Right lobe of liver (tissue), 6 donors: ENCODE measurements around the gene ADH1B. TPM values are rescaled to one million over a fixed set of nuclear protein-coding genes. Genes with fewer than 3 reads are reported as not detected.
"Not testable (repeated sequence)": the region's sequence is repeated elsewhere in the genome, so short reads cannot be mapped to it uniquely, and the experiment has no call there.

Experiments
- ATAC-seq, 4 donors: fragments of 200-7000 bp; cut with Tn5 transposase; one replicate each; pipeline ENCODE4 v1.9.1; 2020; ENCODE audit warnings: mild to moderate bottlenecking in 4 of 4, moderate library complexity in 4 of 4
- DNase-seq, 3 donors: peaks; one replicate each; pipeline ENCODE4 v3.0.0-alpha.2; 2020
- H3K27ac ChIP-seq, 3 donors: fragments of 200-600 bp; one replicate each; pipeline ENCODE4 v1.8.0; 2022
- H3K27me3 ChIP-seq, 2 donors: fragments of 200-600 bp; one replicate each; pipeline ENCODE4 v1.8.0; 2022
- H3K36me3 ChIP-seq, 4 donors: fragments of 200-600 bp; sonication (generic) in 1 of 4; one replicate each; pipeline versions ENCODE4 v1.5.1 to v1.8.0; 2017 to 2022; ENCODE audit warnings: control low read depth in 1 of 4
- H3K4me1 ChIP-seq, 4 donors: fragments of 200-600 bp; sonication (generic) in 1 of 4; one replicate each; pipeline versions ENCODE4 v1.5.1 to v1.8.0; 2017 to 2022; ENCODE audit warnings: control low read depth in 1 of 4
- H3K4me3 ChIP-seq, 3 donors: fragments of 200-600 bp; one replicate each; pipeline ENCODE4 v1.8.0; 2022
- H3K9me3 ChIP-seq, 4 donors: fragments of 200-600 bp; sonication (generic) in 1 of 4; one replicate each; pipeline versions ENCODE4 v1.5.1 to v1.8.0; 2017 to 2022; ENCODE audit warnings: control low read depth in 1 of 4
- CTCF ChIP-seq, 4 donors: fragments of 200-600 bp in 3 of 4; fragments of 450-650 bp in 1 of 4; IDR thresholded peaks; one replicate each; pipeline versions ENCODE4 v1.5.1 to v1.8.0; 2016 to 2022; ENCODE audit warnings: antibody characterized with exemption in 4 of 4, mild to moderate bottlenecking in 2 of 4
- POLR2A ChIP-seq: fragments of 450-650 bp; IDR thresholded peaks from one replicate; pipeline ENCODE4 v1.6.1; 2017; ENCODE audit warnings: antibody characterized with exemption, mild to moderate bottlenecking
- WGBS: methylation state at CpG from one replicate; pipeline ENCODE4 v1.1.6; 2018; ENCODE audit warnings: low coverage, low lambda C conversion rate; ENCODE audit not compliant: insufficient coverage; ENCODE audit errors: missing lambda C conversion rate; 5-methylcytosine and 5-hydroxymethylcytosine counted together
- intact Hi-C, 2 donors: fragments of 100-400 bp; cut with DNase I; formaldehyde crosslinking; loops; one replicate each; pipeline versions ENCODE4 v1.11.2 to v1.14.1; 2022
- total RNA-seq, 6 experiments: library from RNA; depleted of rRNA in 2 of 6; stranded (reverse); fragments of >200 nt in 2 of 6; fragmentation: NEBNext Ultra II Directional in 3 of 6; extraction: Animal tissue kit (Norgen Biotek cat#: 25700) in 3 of 6; gene quantifications; one replicate each; pipeline versions ENCODE4 v1.1.0 to v1.2.4, GENCODE V29; 2016 to 2023
- donor health status: DM: no; HTN: yes; CAD: no.
- donor health status: DM: no; HTN: no; CAD: no.
- donor health status: DM: no; HTN: no; CAD: no.
- donor health status: DM: no; HTN: yes; CAD: no.
- donor health status: DM: no; HTN: yes; CAD: no.

The ADH1B gene
- total RNA-seq, 6 experiments from 2014 or later = 531 to 4,444 (median 1,842) TPM

GRCh38 chr4:99352602-99353537 is 31.7 kb upstream of the ADH1B start, which contains the start of gene ADH1C:
TSS of gene ADH1C (minus strand) at chr4:99352746. CDS start at chr4:99352675, 71 bp downstream.
- 22% methylated on average over 10 of the region's 10 CpGs for WGBS
- H3K9me3 ChIP-seq = no peaks in the 10 kb centered on the region
- TF ChIP-seq CTCF (IDR thresholded peaks at IDR 0.05) (no peak), POLR2A (peak; percentile 69)
- intact Hi-C loops = no loop called here
- peak within 1 kb of the TSS in 2 of 3 donors; percentile 73 to 74 for H3K27ac ChIP-seq
- peak within 1 kb of the TSS; percentile 10 to 59 (median 45) for H3K4me3 ChIP-seq
- H3K36me3 ChIP-seq = peaks cover 0 to 19% (median 0%) of the 10 kb centered on the region in 4 donors
- DNase-seq (peak in 1 of 3 donors; percentile 47), ATAC-seq (peak; percentile 58 to 78 (median 72))
- H3K27me3 ChIP-seq = no peaks in the 10 kb centered on the region
- peaks cover 0 to 18% (median 0%) of the 10 kb centered on the region in 4 donors for H3K4me1 ChIP-seq

GRCh38 chr4:99351487-99351886 is 30.3 kb upstream of the ADH1B start:
- TF ChIP-seq CTCF (IDR thresholded peaks at IDR 0.05) (no peak), POLR2A (no peak)
- DNase-seq (no peak), ATAC-seq (peak in 3 of 4 donors; percentile 34 to 53 (median 46))
- peak overlapping the region in 2 of 3 donors; percentile 73 to 74 for H3K27ac ChIP-seq
- intact Hi-C loops = no loop called here
- peaks cover 0 to 18% (median 0%) of the 10 kb centered on the region in 4 donors for H3K4me1 ChIP-seq
- H3K9me3 ChIP-seq = no peaks in the 10 kb centered on the region
- peaks cover 0 to 33% (median 3%) of the 10 kb centered on the region in 4 donors for H3K36me3 ChIP-seq
- H3K27me3 ChIP-seq = no peaks in the 10 kb centered on the region
- 30% methylated on average over 2 of the region's 2 CpGs for WGBS
- peak overlapping the region; percentile 10 to 59 (median 45) for H3K4me3 ChIP-seq

- Histone ChIP-seq H3K4me1 (peaks cover 0 to 15% (median 0%) of the 10 kb centered on the region in 4 donors), H3K27ac (peak overlapping the region in 2 of 3 donors; percentile 73 to 74), H3K9me3 (no peaks in the 10 kb centered on the region), H3K36me3 (peaks cover 0 to 54% (median 14%) of the 10 kb centered on the region in 4 donors), H3K4me3 (peak overlapping the region in 2 of 3 donors; percentile 45 to 59), H3K27me3 (no peaks in the 10 kb centered on the region)
- peak; percentile 26 for TF ChIP-seq POLR2A
- TF ChIP-seq CTCF (IDR thresholded peaks at IDR 0.05) = no peak
- no peak for DNase-seq
- ATAC-seq = peak; percentile 51 to 79 (median 74)
- intact Hi-C loops = no loop called here
Observed at GRCh38 chr4:99349338-99349737, 28.1 kb upstream of the ADH1B start.

- H3K4me3 ChIP-seq, intact Hi-C loops, H3K9me3 ChIP-seq, H3K27ac ChIP-seq, H3K4me1 ChIP-seq, H3K27me3 ChIP-seq, DNase-seq: not testable (repeated sequence)
- peaks cover 0 to 100% (median 43%) of the 10 kb centered on the region in 4 donors for H3K36me3 ChIP-seq
- ATAC-seq = peak in 3 of 4 donors; percentile 12 to 26 (median 12)
- WGBS = 79% methylated on average over 7 of the region's 7 CpGs
Observed at GRCh38 chr4:99342624-99343023, 21.4 kb upstream of the ADH1B start.

GRCh38 chr4:99341426-99341825 is 20.2 kb upstream of the ADH1B start:
- H3K27ac ChIP-seq = no peak overlapping the region
- TF ChIP-seq POLR2A = no peak
- no peak for TF ChIP-seq CTCF (IDR thresholded peaks at IDR 0.05)
- peaks cover 0 to 100% (median 40%) of the 10 kb centered on the region in 4 donors for H3K36me3 ChIP-seq
- H3K4me1 ChIP-seq = peaks cover 0 to 4% (median 0%) of the 10 kb centered on the region in 4 donors
- DNase-seq (no peak), ATAC-seq (no peak)
- intact Hi-C loops = no loop called here
- 56% methylated on average over 1 of the region's 1 CpG for WGBS
- no peak overlapping the region for H3K4me3 ChIP-seq
- H3K9me3 ChIP-seq = no peaks in the 10 kb centered on the region
- no peaks in the 10 kb centered on the region for H3K27me3 ChIP-seq
